HepG2 (cell line): ENCODE measurements around the gene SAMD4B. TPM values are rescaled to one million over a fixed set of nuclear protein-coding genes. Genes with fewer than 3 reads are reported as not detected.

Experiments
- ARID4A ChIP-seq: sonication (generic); formaldehyde crosslinking; IDR thresholded peaks from 2 replicates; pipeline ENCODE4 v1.5.0; 2020; ENCODE audit warnings: mild to moderate bottlenecking, missing genetic modification reagents, borderline replicate concordance
- BRCA1 ChIP-seq: sonication (generic); formaldehyde crosslinking; IDR thresholded peaks from 2 replicates; pipeline ENCODE4 v1.4.0; 2020; ENCODE audit warnings: missing genetic modification reagents
- CBX2 ChIP-seq, 2 experiments: fragments of 200-600 bp in 1 of 2; sonication (generic); formaldehyde crosslinking in 1 of 2; IDR thresholded peaks; 2 replicates each; pipeline versions ENCODE4 v1.7.0 to v1.8.1; 2018 to 2022; ENCODE audit warnings: low read depth in 2 of 2, low read length in 1 of 2, mild to moderate bottlenecking in 1 of 2, missing genetic modification reagents in 1 of 2
- DRAP1 ChIP-seq: IDR thresholded peaks from 2 replicates; pipeline ENCODE4 v1.6.1; 2016; ENCODE audit warnings: missing genetic modification reagents, missing compliant biosample characterization
- JUND ChIP-seq: sonication (generic); formaldehyde crosslinking; IDR thresholded peaks from 2 replicates; pipeline ENCODE4 v1.8.0; 2022; ENCODE audit warnings: mild to moderate bottlenecking, missing genetic modification reagents
- KMT2B ChIP-seq: IDR thresholded peaks from 2 replicates; pipeline ENCODE4 v1.6.1; 2016; ENCODE audit warnings: missing genetic modification reagents, missing compliant biosample characterization
- MEF2D ChIP-seq: sonication (generic); formaldehyde crosslinking; IDR thresholded peaks from 2 replicates; pipeline ENCODE4 v1.5.1; 2020; ENCODE audit warnings: mild to moderate bottlenecking, missing genetic modification reagents
- NFIB ChIP-seq: sonication (generic); formaldehyde crosslinking; IDR thresholded peaks from 2 replicates; pipeline ENCODE4 v1.9.0; 2021; ENCODE audit warnings: missing genetic modification reagents, mild to moderate bottlenecking, borderline replicate concordance
- POLR2G ChIP-seq: fragments of 200-400 bp; formaldehyde crosslinking; IDR thresholded peaks from 2 replicates; pipeline ENCODE4 v1.6.1; 2018; ENCODE audit warnings: mild to moderate bottlenecking, low read depth, low read length, moderate library complexity
- SP140L ChIP-seq: sonication (generic); formaldehyde crosslinking; IDR thresholded peaks from 2 replicates; pipeline ENCODE4 v1.4.0; 2020; ENCODE audit warnings: missing genetic modification reagents, borderline replicate concordance
- TP53 ChIP-seq: sonication (generic); formaldehyde crosslinking; conservative IDR thresholded peaks from 2 replicates; pipeline ENCODE4 v1.4.0; 2020; ENCODE audit warnings: missing genetic modification reagents
- UBTF ChIP-seq: sonication (generic); formaldehyde crosslinking; IDR thresholded peaks from 2 replicates; pipeline ENCODE4 v1.4.0; 2020; ENCODE audit warnings: mild to moderate bottlenecking, missing genetic modification reagents
- ZBTB37 ChIP-seq: sonication (generic); formaldehyde crosslinking; IDR thresholded peaks from 2 replicates; pipeline ENCODE4 v1.4.0; 2020; ENCODE audit warnings: mild to moderate bottlenecking, missing genetic modification reagents
- ZKSCAN5 ChIP-seq: sonication (generic); formaldehyde crosslinking; IDR thresholded peaks from 2 replicates; pipeline ENCODE4 v1.5.1; 2020; ENCODE audit warnings: mild to moderate bottlenecking, missing genetic modification reagents
- ZNF451 ChIP-seq: sonication (generic); formaldehyde crosslinking; IDR thresholded peaks from 2 replicates; pipeline ENCODE4 v1.5.0; 2020; ENCODE audit warnings: mild to moderate bottlenecking, missing genetic modification reagents
- ZNF607 ChIP-seq: sonication (generic); formaldehyde crosslinking; IDR thresholded peaks from 2 replicates; pipeline ENCODE4 v1.5.1; 2020; ENCODE audit warnings: missing genetic modification reagents, mild to moderate bottlenecking, borderline replicate concordance
- ZNF75D ChIP-seq: sonication (generic); formaldehyde crosslinking; IDR thresholded peaks from 2 replicates; pipeline ENCODE4 v1.8.1; 2023; ENCODE audit warnings: missing genetic modification reagents, mild to moderate bottlenecking, borderline replicate concordance
- ZNF761 ChIP-seq: sonication (generic); formaldehyde crosslinking; conservative IDR thresholded peaks from 2 replicates; pipeline ENCODE4 v1.4.0; 2020; ENCODE audit warnings: mild to moderate bottlenecking, missing genetic modification reagents
- ZNF83 ChIP-seq: sonication (generic); formaldehyde crosslinking; IDR thresholded peaks from 2 replicates; pipeline ENCODE4 v1.4.0; 2020; ENCODE audit warnings: missing genetic modification reagents, mild to moderate bottlenecking, borderline replicate concordance
- ZSCAN12 ChIP-seq: sonication (generic); formaldehyde crosslinking; IDR thresholded peaks from 2 replicates; pipeline ENCODE4 v1.9.0; 2021; ENCODE audit warnings: mild to moderate bottlenecking, missing genetic modification reagents
- polyA plus RNA-seq, 8 experiments: library from polyadenylated mRNA; depleted of rRNA in 3 of 8; stranded (reverse) in 7 of 8; unstranded in 1 of 8; fragments of >200 nt; fragmentation: Illumina TruSeq in 4 of 8; extraction: Trizol in 4 of 8; gene quantifications; 2 replicates each; pipeline versions ENCODE4 v1.2.1 to v1.2.3, GENCODE V29; 2011 to 2016; ENCODE audit warnings: low read depth in 4 of 8, missing spikeins in 1 of 8, mixed read lengths in 1 of 8; ENCODE audit not compliant: insufficient read depth in 1 of 8
- total RNA-seq, 5 experiments: library from RNA; depleted of rRNA; stranded (reverse); fragments of >200 nt; fragmentation: Illumina TruSeq; extraction: Trizol; gene quantifications; 2 replicates each; pipeline ENCODE4 v1.2.3, GENCODE V29; 2016; ENCODE audit warnings: low read depth in 1 of 5

SAMD4B gene
- total and polyA plus RNA-seq, 2 of the 13 experiments (the other 11 are each of a cell fraction or from before 2014, with no cell fraction given), result 26.0 to 31.8 TPM

GRCh38 chr19:39406656-39407409 lies 64.6 kb downstream of the SAMD4B start, which contains the start of gene ZFP36 (continued):
- TF ChIP-seq DRAP1 (CRISPR knock-in tag) (peak; percentile 92), MEF2D (peak; percentile 66; the same call in 1 of the 2 replicates), UBTF (CRISPR knock-in tag) (0 out of 2 replicates have a peak, but pooled peaks have one; percentile 52), KMT2B (CRISPR knock-in tag) (no peak), ZNF761 (no peak), CBX2 (IDR thresholded peaks at IDR 0.05; ENCODE audit: low read depth, low read length) (no peak), CBX2 (CRISPR knock-in tag; IDR thresholded peaks at IDR 0.05; ENCODE audit: low read depth) (no peak), ZKSCAN5 (peak; percentile 71), POLR2G (peak; percentile 97), ZSCAN12 (CRISPR knock-in tag) (0 out of 2 replicates have a peak, but pooled peaks have one; percentile 61), ZNF451 (0 out of 2 replicates have a peak, but pooled peaks have one; percentile 54), ZNF607 (CRISPR knock-in tag) (peak; percentile 61; the same call in 1 of the 2 replicates), SP140L (CRISPR knock-in tag) (0 out of 2 replicates have a peak, but pooled peaks have one; percentile 28), TP53 (CRISPR knock-in tag) (0 out of 2 replicates have a peak, but pooled peaks have one; percentile 18), ARID4A (CRISPR knock-in tag) (peak; percentile 77), ZNF83 (CRISPR knock-in tag) (0 out of 2 replicates have a peak, but pooled peaks have one; percentile 52), NFIB (no peak), BRCA1 (0 out of 2 replicates have a peak, but pooled peaks have one; percentile 33), ZNF75D (CRISPR knock-in tag) (no peak), JUND (CRISPR knock-in tag) (0 out of 2 replicates have a peak, but pooled peaks have one; percentile 48), ZBTB37 (CRISPR knock-in tag) (0 out of 2 replicates have a peak, but pooled peaks have one; percentile 40)
